SJSA1 (cell line): Measurements from ENCODE around the gene CCDC85C. TPM values are rescaled to one million over a fixed set of nuclear protein-coding genes. Genes with fewer than 3 reads are reported as not detected.

ENCODE experiments used
- DNase-seq, 2 experiments: peaks; one replicate each; pipeline ENCODE4 v3.0.0-alpha.2; 2015 to 2020; ENCODE audit warnings: low spot score in 2 of 2, low read depth in 1 of 2
- H3K27ac ChIP-seq: fragments of 250-450 bp; sonication (Bioruptor Pico); 2 replicates; pipeline ENCODE4 v1.5.1; 2020; ENCODE audit warnings: mild to moderate bottlenecking, moderate library complexity
- H3K27me3 ChIP-seq: fragments of 250-450 bp; sonication (Bioruptor Pico); replicated peaks from 2 replicates; pipeline ENCODE4 v1.5.1; 2020; ENCODE audit warnings: mild to moderate bottlenecking, moderate library complexity
- H3K36me3 ChIP-seq: fragments of 250-450 bp; sonication (Bioruptor Pico); 2 replicates; pipeline ENCODE4 v1.5.1; 2020; ENCODE audit warnings: mild to moderate bottlenecking
- H3K4me1 ChIP-seq: fragments of 250-450 bp; sonication (Bioruptor Pico); replicated peaks from 2 replicates; pipeline ENCODE4 v1.6.1; 2021; ENCODE audit warnings: mild to moderate bottlenecking
- H3K4me3 ChIP-seq: fragments of 250-450 bp; sonication (Bioruptor Pico); 2 replicates; pipeline ENCODE4 v1.5.1; 2020; ENCODE audit warnings: mild to moderate bottlenecking
- H3K9me3 ChIP-seq: fragments of 250-450 bp; sonication (Bioruptor Pico); replicated peaks from 2 replicates; pipeline ENCODE4 v1.5.1; 2020; ENCODE audit warnings: mild to moderate bottlenecking
- total RNA-seq: library from RNA; depleted of rRNA; stranded (reverse); fragments of >200 nt; shearing (Covaris generic); gene quantifications from 2 replicates; pipeline ENCODE4 v1.2.3, GENCODE V29; 2014

The CCDC85C gene
- total RNA-seq, 1 experiment from 2014 or later, result 25.8 TPM

- peaks cover 12% of the 10 kb centered on the region for H3K4me1 ChIP-seq
- peak within 1 kb of the TSS; percentile 78 for H3K27ac ChIP-seq
- H3K9me3 ChIP-seq, result 0 out of 2 replicates have a peak, but pooled peaks cover 2% of the 10 kb centered on the region
- peaks cover 11% of the 10 kb centered on the region for H3K36me3 ChIP-seq
- H3K4me3 ChIP-seq, result peak within 1 kb of the TSS; percentile 98
- no peaks in the 10 kb centered on the region for H3K27me3 ChIP-seq
- peak; percentile 99 to 100 for DNase-seq
Observed at GRCh38 chr14:99480917-99481744, 122.9 kb downstream of the CCDC85C start, which contains the start of gene CCNK. CCNK (plus strand) TSS chr14:99481409; CDS start chr14:99492678, 11,269 bp downstream.

- Histone ChIP-seq H3K9me3 (0 out of 2 replicates have a peak, but pooled peaks cover 2% of the 10 kb centered on the region), H3K27ac (peak within 1 kb of the TSS; percentile 78), H3K4me3 (peak within 1 kb of the TSS; percentile 98), H3K36me3 (peaks cover 11% of the 10 kb centered on the region), H3K4me1 (peaks cover 12% of the 10 kb centered on the region), H3K27me3 (no peaks in the 10 kb centered on the region)
- peak; percentile 49 to 54 for DNase-seq
Observed at GRCh38 chr14:99479906-99480869, 123.8 kb downstream of the CCDC85C start, which contains the start of gene SETD3. SETD3 (minus strand) TSS chr14:99480859; CDS start chr14:99465805, 15,054 bp downstream.

DNA sequence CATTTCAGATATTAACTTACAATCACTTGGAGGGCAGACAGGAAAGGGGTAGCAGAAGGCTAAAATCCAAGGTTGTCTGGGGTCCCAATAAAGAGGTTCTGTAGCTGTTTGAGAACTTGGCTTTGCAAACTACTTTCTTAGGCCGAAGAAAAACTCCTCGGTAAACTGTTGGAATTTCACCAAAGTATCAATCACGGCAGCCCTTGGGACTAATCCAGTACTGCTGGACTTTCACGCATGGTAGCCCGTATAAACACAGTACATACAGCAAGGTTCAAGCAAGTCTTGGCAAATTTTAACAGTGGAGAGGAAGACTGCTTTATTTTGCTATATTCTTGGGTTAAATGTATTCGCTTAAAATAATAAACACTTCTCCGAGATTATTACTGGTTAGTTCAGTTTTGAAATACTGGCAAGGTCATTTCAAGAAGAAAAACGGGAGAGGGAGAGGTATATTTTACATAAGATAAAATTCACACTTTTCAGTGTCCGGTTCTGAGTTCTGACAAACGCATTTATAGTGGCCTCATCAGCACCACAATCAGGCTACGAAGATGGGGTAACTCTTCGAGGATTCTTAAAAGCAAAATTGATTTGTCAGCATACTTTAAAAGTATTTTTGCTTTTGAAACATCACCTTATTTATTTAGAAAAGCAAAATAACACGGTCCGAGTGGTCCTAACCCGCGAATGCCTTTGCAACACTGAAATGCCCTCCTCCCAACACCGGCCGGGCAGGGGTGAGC, 124.7 kb downstream of the CCDC85C start:
- Histone ChIP-seq H3K36me3 (peaks cover 11% of the 10 kb centered on the region), H3K27me3 (no peaks in the 10 kb centered on the region), H3K27ac (0 out of 2 replicates have a peak overlapping the region, but pooled peaks have one; percentile 24), H3K4me3 (peak overlapping the region; percentile 98), H3K4me1 (peaks cover 12% of the 10 kb centered on the region), H3K9me3 (0 out of 2 replicates have a peak, but pooled peaks cover 2% of the 10 kb centered on the region)
- no peak for DNase-seq

GRCh38 chr14:99478128-99478527, 125.9 kb downstream of the CCDC85C start:
- Histone ChIP-seq H3K4me3 (no peak overlapping the region), H3K36me3 (peaks cover 11% of the 10 kb centered on the region)

DNA sequence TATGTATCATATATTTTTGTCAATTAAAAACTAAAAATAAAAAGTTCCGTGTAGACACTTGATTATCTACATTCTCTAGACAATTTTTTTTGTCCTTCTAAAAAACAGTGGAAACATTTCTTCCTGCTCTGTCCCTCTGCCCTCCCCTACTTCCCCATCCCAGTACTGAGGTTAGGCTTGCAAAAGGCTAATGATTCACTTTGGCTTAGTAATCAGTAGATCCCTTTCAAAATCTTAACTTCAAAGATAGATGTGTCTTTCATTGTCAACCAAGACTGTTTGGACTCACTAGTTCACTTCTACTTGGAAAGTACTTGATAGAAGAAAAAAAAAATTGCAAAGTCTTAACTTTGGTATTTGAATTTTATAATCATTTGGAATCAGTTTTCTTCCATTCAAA, 127.1 kb downstream of the CCDC85C start:
- Histone ChIP-seq H3K27ac (no peak overlapping the region), H3K4me1 (peaks cover 16% of the 10 kb centered on the region), H3K36me3 (peaks cover 11% of the 10 kb centered on the region), H3K27me3 (no peaks in the 10 kb centered on the region), H3K9me3 (0 out of 2 replicates have a peak, but pooled peaks cover 2% of the 10 kb centered on the region), H3K4me3 (no peak overlapping the region)
- DNase-seq, result no peak

More at GRCh38 chr14:99478128-99478527, 125.9 kb downstream of the CCDC85C start:
- Histone ChIP-seq H3K27me3 (no peaks in the 10 kb centered on the region), H3K4me1 (peaks cover 17% of the 10 kb centered on the region), H3K9me3 (0 out of 2 replicates have a peak, but pooled peaks cover 2% of the 10 kb centered on the region), H3K27ac (no peak overlapping the region)
- no peak for DNase-seq

DNA sequence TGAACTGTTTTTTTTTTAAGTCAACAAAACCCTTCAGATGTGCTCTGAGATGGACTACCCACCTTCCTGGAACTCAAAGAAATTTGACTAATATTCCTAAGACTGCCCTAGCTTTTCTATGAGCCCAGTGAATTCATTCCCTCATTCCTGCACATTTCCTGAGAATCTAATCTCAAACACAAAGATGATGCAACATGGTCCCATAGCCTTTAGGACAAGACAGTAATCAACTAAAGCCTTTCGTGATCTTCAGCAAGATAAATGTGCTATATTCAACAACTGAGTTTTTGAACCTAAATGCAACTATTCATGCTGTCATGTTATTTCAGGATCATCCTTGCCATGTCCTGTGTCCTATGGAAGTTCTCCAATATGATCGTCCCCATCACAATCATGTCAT, 128.3 kb downstream of the CCDC85C start:
- no peak for DNase-seq

DNA sequence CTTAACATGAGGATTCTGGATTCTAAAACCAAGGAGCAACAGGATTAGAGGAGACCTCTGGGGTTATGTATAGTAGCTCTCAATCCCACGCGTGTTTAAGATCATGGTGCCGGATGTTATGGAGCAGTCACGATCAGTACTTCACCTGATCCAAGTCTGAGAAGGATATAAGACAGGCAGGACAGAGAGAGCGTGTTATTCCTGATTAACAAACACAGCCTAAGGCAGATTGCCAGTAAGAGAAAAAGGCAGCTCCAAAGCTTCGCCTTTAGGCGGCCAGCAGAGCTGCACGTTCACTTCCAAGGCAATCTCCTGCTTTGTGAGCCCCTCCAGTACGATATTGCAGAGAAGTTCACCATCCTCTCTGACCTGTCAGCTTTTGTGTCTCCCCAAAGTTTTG, 128.8 kb downstream of the CCDC85C start:
- no peak overlapping the region for H3K4me3 ChIP-seq
- no peak for DNase-seq

More for the DNA sequence above, 128.3 kb downstream of the CCDC85C start:
- H3K27me3 ChIP-seq, result no peaks in the 10 kb centered on the region
- H3K27ac ChIP-seq, result no peak overlapping the region
- H3K4me3 ChIP-seq, result no peak overlapping the region
- peaks cover 16% of the 10 kb centered on the region for H3K4me1 ChIP-seq
- peaks cover 7% of the 10 kb centered on the region for H3K36me3 ChIP-seq
- 0 out of 2 replicates have a peak, but pooled peaks cover 2% of the 10 kb centered on the region for H3K9me3 ChIP-seq

DNA sequence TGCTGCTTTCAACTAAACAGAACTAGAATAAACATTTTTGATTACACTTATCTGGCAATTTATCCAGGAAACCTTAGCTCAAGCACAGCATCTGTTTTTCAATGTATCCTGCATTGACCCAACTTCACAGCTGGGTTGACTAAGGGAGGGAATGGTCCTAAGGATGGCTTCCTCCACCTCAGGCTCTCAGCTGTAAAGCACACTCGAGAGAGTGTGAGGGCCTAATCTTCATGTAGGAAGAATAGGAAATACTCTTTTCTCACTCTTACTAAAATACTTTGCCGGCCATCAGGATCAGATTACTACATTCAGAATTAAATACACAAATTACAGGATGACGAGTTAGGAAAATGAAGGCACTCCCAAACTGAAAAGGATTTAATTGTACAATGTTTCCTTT, 130.5 kb downstream of the CCDC85C start:
- no peak for DNase-seq
- Histone ChIP-seq H3K9me3 (no peaks in the 10 kb centered on the region), H3K4me3 (no peak overlapping the region), H3K27ac (no peak overlapping the region), H3K4me1 (peaks cover 9% of the 10 kb centered on the region), H3K27me3 (no peaks in the 10 kb centered on the region), H3K36me3 (no peaks in the 10 kb centered on the region)

More for the DNA sequence above, 128.8 kb downstream of the CCDC85C start:
- Histone ChIP-seq H3K27me3 (no peaks in the 10 kb centered on the region), H3K9me3 (no peaks in the 10 kb centered on the region), H3K27ac (no peak overlapping the region), H3K36me3 (peaks cover 3% of the 10 kb centered on the region), H3K4me1 (peaks cover 16% of the 10 kb centered on the region)

DNA sequence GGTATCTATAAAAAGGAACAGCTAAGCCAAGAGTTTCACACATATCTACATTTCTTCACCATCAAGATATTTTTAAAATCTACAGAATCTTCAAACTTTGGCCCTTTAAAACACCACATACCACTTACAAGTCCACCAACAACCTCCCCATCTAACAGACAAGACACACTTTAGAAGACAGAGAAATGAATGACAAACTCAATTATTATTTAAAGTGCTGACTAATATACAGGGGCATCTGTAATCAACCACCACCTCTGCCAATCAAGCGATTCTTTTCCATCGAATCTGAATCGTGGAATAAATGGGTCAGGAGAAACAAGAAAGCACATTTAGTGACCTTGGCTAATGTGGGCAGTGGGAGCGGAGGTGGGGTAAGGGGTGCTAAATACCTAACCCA, 131.1 kb downstream of the CCDC85C start:
- no peak overlapping the region for H3K4me3 ChIP-seq
- H3K9me3 ChIP-seq, result no peaks in the 10 kb centered on the region
- H3K27ac ChIP-seq, result no peak overlapping the region
- DNase-seq, result no peak
- H3K4me1 ChIP-seq, result peaks cover 9% of the 10 kb centered on the region
- H3K36me3 ChIP-seq, result no peaks in the 10 kb centered on the region
- no peaks in the 10 kb centered on the region for H3K27me3 ChIP-seq

- DNase-seq, result no peak
- Histone ChIP-seq H3K36me3 (no peaks in the 10 kb centered on the region), H3K4me3 (no peak overlapping the region), H3K4me1 (peaks cover 9% of the 10 kb centered on the region), H3K27ac (no peak overlapping the region), H3K27me3 (no peaks in the 10 kb centered on the region), H3K9me3 (no peaks in the 10 kb centered on the region)
Observed at GRCh38 chr14:99471731-99472130, 132.3 kb downstream of the CCDC85C start.

DNA sequence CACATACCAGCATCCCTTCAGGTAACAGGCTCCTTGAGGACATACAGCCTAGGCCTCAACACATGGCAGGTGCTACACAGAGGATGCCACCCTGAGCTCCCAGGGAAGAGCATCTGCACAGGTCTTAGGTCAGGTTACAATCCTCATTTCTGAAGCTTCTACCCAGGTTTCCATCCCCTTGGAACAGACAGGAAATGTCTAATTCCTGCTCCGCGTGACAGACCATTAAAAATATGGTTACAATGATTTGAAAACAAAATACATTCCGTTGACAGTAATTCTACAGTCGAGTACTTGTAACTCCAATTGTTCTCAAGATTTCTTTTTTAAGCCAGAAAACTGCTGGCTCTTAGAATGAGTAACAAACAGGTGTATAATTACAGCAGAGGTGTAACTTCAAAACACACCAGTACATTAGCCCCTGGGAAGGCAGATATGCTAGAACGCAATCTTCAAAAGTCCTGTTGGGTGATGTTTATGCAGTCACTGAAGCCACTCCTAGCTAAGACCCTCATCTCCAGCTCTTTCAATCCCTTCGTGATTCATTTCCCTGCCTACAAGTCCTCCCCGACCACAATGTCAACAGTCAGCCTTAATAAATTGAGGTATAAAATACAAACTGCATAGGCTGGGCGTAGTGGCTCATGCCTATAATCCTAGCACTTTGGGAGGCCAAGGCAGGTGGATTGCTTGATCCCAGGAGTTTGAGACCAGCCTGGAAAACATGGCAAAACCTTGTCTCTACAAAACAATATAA, 135.0 kb downstream of the CCDC85C start:
- peaks cover 7% of the 10 kb centered on the region for H3K36me3 ChIP-seq
- no peak overlapping the region for H3K27ac ChIP-seq
- no peak for DNase-seq
- peaks cover 9% of the 10 kb centered on the region for H3K4me1 ChIP-seq
- no peaks in the 10 kb centered on the region for H3K27me3 ChIP-seq
- no peak overlapping the region for H3K4me3 ChIP-seq
- no peaks in the 10 kb centered on the region for H3K9me3 ChIP-seq

- Histone ChIP-seq H3K27me3 (no peaks in the 10 kb centered on the region), H3K4me3 (no peak overlapping the region), H3K9me3 (no peaks in the 10 kb centered on the region), H3K4me1 (peaks cover 3% of the 10 kb centered on the region), H3K27ac (no peak overlapping the region), H3K36me3 (peaks cover 11% of the 10 kb centered on the region)
- no peak for DNase-seq
Observed at GRCh38 chr14:99468081-99468480, 135.9 kb downstream of the CCDC85C start.
